Endothelial cell (in vitro differentiated cells): Measurements from ENCODE around the gene TTC9B. TPM values are rescaled to one million over a fixed set of nuclear protein-coding genes. Genes with fewer than 3 reads are reported as not detected.

Experiments
- DNase-seq: peaks from one replicate; pipeline ENCODE4 v3.0.0; 2021; ENCODE audit warnings: low spot score
- H3K27ac Mint-ChIP-seq: one replicate; pipeline ENCODE4 v1.8.0; 2021; ENCODE audit warnings: mixed read lengths, inconsistent platforms; ENCODE audit not compliant: unreplicated experiment
- H3K27me3 Mint-ChIP-seq: one replicate; pipeline ENCODE4 v1.8.0; 2021; ENCODE audit warnings: mild to moderate bottlenecking, moderate library complexity, mixed read lengths, inconsistent platforms; ENCODE audit not compliant: unreplicated experiment
- H3K36me3 Mint-ChIP-seq: one replicate; pipeline ENCODE4 v1.8.0; 2021; ENCODE audit warnings: mild to moderate bottlenecking, low read depth, mixed read lengths, inconsistent platforms; ENCODE audit not compliant: unreplicated experiment
- H3K4me1 Mint-ChIP-seq: one replicate; pipeline ENCODE4 v1.8.0; 2021; ENCODE audit warnings: mild to moderate bottlenecking, mixed read lengths, inconsistent platforms; ENCODE audit not compliant: unreplicated experiment
- H3K4me3 Mint-ChIP-seq: one replicate; pipeline ENCODE4 v1.8.0; 2021; ENCODE audit warnings: mild to moderate bottlenecking, mixed read lengths, inconsistent platforms; ENCODE audit not compliant: unreplicated experiment
- H3K9me3 Mint-ChIP-seq: one replicate; pipeline ENCODE4 v1.8.0; 2021; ENCODE audit warnings: mixed read lengths, inconsistent platforms; ENCODE audit not compliant: unreplicated experiment
- CTCF ChIP-seq: fragments of 200-600 bp; sonication (generic); IDR thresholded peaks from one replicate; pipeline ENCODE4 v1.5.0; 2021; ENCODE audit warnings: antibody characterized with exemption; ENCODE audit not compliant: unreplicated experiment
- total RNA-seq: library from RNA; stranded (reverse); fragmentation: NEBNext Ultra II Directional; extraction: Animal tissue kit (Norgen Biotek cat#: 25700); gene quantifications from one replicate; pipeline ENCODE4 v1.2.1, GENCODE V29; 2021; ENCODE audit not compliant: unreplicated experiment

TTC9B gene
- total RNA-seq, 1 donor from 2014 or later: 1.1 TPM

GRCh38 chr19:40216013-40216776 is 2.0 kb downstream of the TTC9B start:
- Mint-ChIP-seq H3K9me3 (no peaks in the 10 kb centered on the region), H3K4me1 (peaks cover 5% of the 10 kb centered on the region), H3K36me3 (peaks cover 4% of the 10 kb centered on the region), H3K27me3 (peaks cover 23% of the 10 kb centered on the region), H3K4me3 (peak overlapping the region; percentile 24), H3K27ac (no peak overlapping the region)
- no peak for DNase-seq
- TF ChIP-seq CTCF: no peak

GRCh38 chr19:40214936-40215335 is 3.2 kb downstream of the TTC9B start:
- TF ChIP-seq CTCF: no peak
- DNase-seq: no peak
- Mint-ChIP-seq H3K27me3 (peaks cover 24% of the 10 kb centered on the region), H3K9me3 (no peaks in the 10 kb centered on the region), H3K4me3 (no peak overlapping the region), H3K36me3 (peaks cover 8% of the 10 kb centered on the region), H3K4me1 (peaks cover 5% of the 10 kb centered on the region), H3K27ac (no peak overlapping the region)

GRCh38 chr19:40213882-40214570 is 4.2 kb downstream of the TTC9B start:
- TF ChIP-seq CTCF: no peak
- Mint-ChIP-seq H3K4me3 (no peak overlapping the region), H3K27me3 (peaks cover 21% of the 10 kb centered on the region), H3K4me1 (peaks cover 7% of the 10 kb centered on the region), H3K9me3 (no peaks in the 10 kb centered on the region), H3K36me3 (peaks cover 8% of the 10 kb centered on the region), H3K27ac (no peak overlapping the region)
- no peak for DNase-seq

GRCh38 chr19:40213251-40213829 is 4.8 kb downstream of the TTC9B start:
- Mint-ChIP-seq H3K4me1 (peaks cover 12% of the 10 kb centered on the region), H3K27ac (no peak overlapping the region), H3K4me3 (no peak overlapping the region), H3K36me3 (peaks cover 8% of the 10 kb centered on the region), H3K9me3 (no peaks in the 10 kb centered on the region), H3K27me3 (peaks cover 16% of the 10 kb centered on the region)
- DNase-seq: no peak
- no peak for TF ChIP-seq CTCF

- Mint-ChIP-seq H3K36me3 (peaks cover 8% of the 10 kb centered on the region), H3K9me3 (no peaks in the 10 kb centered on the region), H3K4me1 (peaks cover 7% of the 10 kb centered on the region), H3K4me3 (no peak overlapping the region), H3K27ac (peak overlapping the region; percentile 11), H3K27me3 (peaks cover 8% of the 10 kb centered on the region)
- no peak for TF ChIP-seq CTCF
- DNase-seq: no peak
These were observed 7.3 kb downstream of the TTC9B start for GRCh38 chr19:40210889-40211288.
